ENCODE data around the gene ZBTB20. TPM values are rescaled to one million over a fixed set of nuclear protein-coding genes. Genes with fewer than 3 reads are reported as not detected.

The ZBTB20 gene
- total and polyA plus RNA-seq, 10 of the 15 experiments (the other 5 are each of a cell fraction or from before 2014, with no cell fraction given) = 0.20 to 5.5 (median 2.2) TPM

DNA sequence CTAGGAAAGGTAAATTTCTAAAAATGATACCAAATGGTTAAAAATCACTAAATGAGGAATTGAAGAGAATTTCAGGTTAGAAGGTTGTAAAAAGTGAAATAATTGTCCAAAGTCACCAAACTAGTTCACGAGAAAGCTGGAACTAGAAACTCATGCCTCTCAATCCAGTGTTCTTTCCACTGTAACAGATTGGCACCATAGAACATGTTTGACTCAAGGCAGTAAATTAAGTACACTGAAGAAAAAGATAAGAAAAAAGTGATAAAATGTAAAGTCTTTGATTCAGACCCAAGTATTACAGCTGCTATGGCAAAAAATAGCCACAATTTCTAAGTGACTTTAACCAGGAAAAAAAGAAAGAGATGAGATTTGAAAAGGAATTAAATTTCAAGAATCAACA is 26.5 kb downstream of the ZBTB20 start:
- H4K20me1 ChIP-seq (ENCODE audit: control insufficient read depth, insufficient read depth) = no peaks in the 10 kb centered on the region
- H3K36me3 ChIP-seq (ENCODE audit: control insufficient read depth in 2 of 2, insufficient read depth in 2 of 2, low read length in 1 of 2) = no peaks in the 10 kb centered on the region
- FAIRE-seq (no peak), DNase-seq (ENCODE audit: low read depth, low spot score) (no peak), ATAC-seq (no peak)
- CTCF ChIA-PET = interaction anchor here (0.7 kb wide), 1 partner anchor 67 kb away, joined by 3 read pairs; no protein-coding TSS in a partner anchor
- intact Hi-C loops (cut with micrococcal nuclease; ENCODE audit: unreplicated experiment) (no loop called here), in situ Hi-C loops (cut with MboI) (no loop called here)
- H3K27me3 ChIP-seq (replicated peaks in 1 of 2; ENCODE audit: control insufficient read depth in 2 of 2, insufficient read depth in 2 of 2, low read length in 1 of 2) = no peaks in the 10 kb centered on the region
- H3K4me3 ChIP-seq = no peak overlapping the region
- no peaks in the 10 kb centered on the region for H3K79me2 ChIP-seq (ENCODE audit: control insufficient read depth, insufficient read depth, low read length)
- no peak overlapping the region for H3K4me2 ChIP-seq (ENCODE audit: control insufficient read depth, insufficient read depth)
- no peaks in the 10 kb centered on the region for H3K9me3 ChIP-seq (replicated peaks; ENCODE audit: control insufficient read depth, insufficient read depth, low read length)
- H3K4me1 ChIP-seq (ENCODE audit: control insufficient read depth, insufficient read depth, low read length) = no peaks in the 10 kb centered on the region
- POLR2A ChIA-PET = no interaction called here
- no peak overlapping the region for H3K27ac ChIP-seq (ENCODE audit: control insufficient read depth, insufficient read depth)
- SMC1A ChIA-PET (ENCODE audit: uncharacterized antibody, unreplicated experiment) = interaction anchor here (0.8 to 1.2 kb wide), 3 partner anchors 14 to 66 kb away, joined by 3 read pairs; no protein-coding TSS in a partner anchor
- RAD21 ChIA-PET (ENCODE audit: unreplicated experiment) = no interaction called here
- no peak for TF ChIP-seq EED (IDR thresholded peaks at IDR 0.05; ENCODE audit: low read depth)
- no peak for TF ChIP-seq ZNF622 (IDR thresholded peaks at IDR 0.05)
- TF ChIP-seq, protein P1, sequence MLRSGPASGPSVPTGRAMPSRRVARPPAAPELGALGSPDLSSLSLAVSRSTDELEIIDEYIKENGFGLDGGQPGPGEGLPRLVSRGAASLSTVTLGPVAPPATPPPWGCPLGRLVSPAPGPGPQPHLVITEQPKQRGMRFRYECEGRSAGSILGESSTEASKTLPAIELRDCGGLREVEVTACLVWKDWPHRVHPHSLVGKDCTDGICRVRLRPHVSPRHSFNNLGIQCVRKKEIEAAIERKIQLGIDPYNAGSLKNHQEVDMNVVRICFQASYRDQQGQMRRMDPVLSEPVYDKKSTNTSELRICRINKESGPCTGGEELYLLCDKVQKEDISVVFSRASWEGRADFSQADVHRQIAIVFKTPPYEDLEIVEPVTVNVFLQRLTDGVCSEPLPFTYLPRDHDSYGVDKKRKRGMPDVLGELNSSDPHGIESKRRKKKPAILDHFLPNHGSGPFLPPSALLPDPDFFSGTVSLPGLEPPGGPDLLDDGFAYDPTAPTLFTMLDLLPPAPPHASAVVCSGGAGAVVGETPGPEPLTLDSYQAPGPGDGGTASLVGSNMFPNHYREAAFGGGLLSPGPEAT (IDR thresholded peaks at IDR 0.05; ENCODE audit: low read depth) = no peak
- TF ChIP-seq KAT2A (conservative IDR thresholded peaks at IDR 0.05; ENCODE audit: control insufficient read depth, low read depth, low read length) = no peak
- TF ChIP-seq, protein P2, sequence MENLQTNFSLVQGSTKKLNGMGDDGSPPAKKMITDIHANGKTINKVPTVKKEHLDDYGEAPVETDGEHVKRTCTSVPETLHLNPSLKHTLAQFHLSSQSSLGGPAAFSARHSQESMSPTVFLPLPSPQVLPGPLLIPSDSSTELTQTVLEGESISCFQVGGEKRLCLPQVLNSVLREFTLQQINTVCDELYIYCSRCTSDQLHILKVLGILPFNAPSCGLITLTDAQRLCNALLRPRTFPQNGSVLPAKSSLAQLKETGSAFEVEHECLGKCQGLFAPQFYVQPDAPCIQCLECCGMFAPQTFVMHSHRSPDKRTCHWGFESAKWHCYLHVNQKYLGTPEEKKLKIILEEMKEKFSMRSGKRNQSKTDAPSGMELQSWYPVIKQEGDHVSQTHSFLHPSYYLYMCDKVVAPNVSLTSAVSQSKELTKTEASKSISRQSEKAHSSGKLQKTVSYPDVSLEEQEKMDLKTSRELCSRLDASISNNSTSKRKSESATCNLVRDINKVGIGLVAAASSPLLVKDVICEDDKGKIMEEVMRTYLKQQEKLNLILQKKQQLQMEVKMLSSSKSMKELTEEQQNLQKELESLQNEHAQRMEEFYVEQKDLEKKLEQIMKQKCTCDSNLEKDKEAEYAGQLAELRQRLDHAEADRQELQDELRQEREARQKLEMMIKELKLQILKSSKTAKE (IDR thresholded peaks at IDR 0.05; ENCODE audit: low read depth, poor library complexity, severe bottlenecking) = no peak
- no peak for TF ChIP-seq ATF7 (IDR thresholded peaks at IDR 0.05; ENCODE audit: low read depth)
- TF ChIP-seq, protein P3, sequence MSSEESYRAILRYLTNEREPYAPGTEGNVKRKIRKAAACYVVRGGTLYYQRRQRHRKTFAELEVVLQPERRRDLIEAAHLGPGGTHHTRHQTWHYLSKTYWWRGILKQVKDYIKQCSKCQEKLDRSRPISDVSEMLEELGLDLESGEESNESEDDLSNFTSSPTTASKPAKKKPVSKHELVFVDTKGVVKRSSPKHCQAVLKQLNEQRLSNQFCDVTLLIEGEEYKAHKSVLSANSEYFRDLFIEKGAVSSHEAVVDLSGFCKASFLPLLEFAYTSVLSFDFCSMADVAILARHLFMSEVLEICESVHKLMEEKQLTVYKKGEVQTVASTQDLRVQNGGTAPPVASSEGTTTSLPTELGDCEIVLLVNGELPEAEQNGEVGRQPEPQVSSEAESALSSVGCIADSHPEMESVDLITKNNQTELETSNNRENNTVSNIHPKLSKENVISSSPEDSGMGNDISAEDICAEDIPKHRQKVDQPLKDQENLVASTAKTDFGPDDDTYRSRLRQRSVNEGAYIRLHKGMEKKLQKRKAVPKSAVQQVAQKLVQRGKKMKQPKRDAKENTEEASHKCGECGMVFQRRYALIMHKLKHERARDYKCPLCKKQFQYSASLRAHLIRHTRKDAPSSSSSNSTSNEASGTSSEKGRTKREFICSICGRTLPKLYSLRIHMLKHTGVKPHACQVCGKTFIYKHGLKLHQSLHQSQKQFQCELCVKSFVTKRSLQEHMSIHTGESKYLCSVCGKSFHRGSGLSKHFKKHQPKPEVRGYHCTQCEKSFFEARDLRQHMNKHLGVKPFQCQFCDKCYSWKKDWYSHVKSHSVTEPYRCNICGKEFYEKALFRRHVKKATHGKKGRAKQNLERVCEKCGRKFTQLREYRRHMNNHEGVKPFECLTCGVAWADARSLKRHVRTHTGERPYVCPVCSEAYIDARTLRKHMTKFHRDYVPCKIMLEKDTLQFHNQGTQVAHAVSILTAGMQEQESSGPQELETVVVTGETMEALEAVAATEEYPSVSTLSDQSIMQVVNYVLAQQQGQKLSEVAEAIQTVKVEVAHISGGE (CRISPR knock-in tag; IDR thresholded peaks at IDR 0.05) = no peak
- no peak for TF ChIP-seq SIN3A (IDR thresholded peaks at IDR 0.05; ENCODE audit: low read depth, low read length)
- TF ChIP-seq NFIC (IDR thresholded peaks at IDR 0.05; ENCODE audit: low read depth, low read length) = no peak
- no peak for TF ChIP-seq RAD51 (IDR thresholded peaks at IDR 0.05)
- TF ChIP-seq, protein P4, sequence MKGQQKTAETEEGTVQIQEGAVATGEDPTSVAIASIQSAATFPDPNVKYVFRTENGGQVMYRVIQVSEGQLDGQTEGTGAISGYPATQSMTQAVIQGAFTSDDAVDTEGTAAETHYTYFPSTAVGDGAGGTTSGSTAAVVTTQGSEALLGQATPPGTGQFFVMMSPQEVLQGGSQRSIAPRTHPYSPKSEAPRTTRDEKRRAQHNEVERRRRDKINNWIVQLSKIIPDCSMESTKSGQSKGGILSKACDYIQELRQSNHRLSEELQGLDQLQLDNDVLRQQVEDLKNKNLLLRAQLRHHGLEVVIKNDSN (IDR thresholded peaks at IDR 0.05; ENCODE audit: borderline replicate concordance, extremely low read length, insufficient read depth, low read depth, low read length) = no peak
- TF ChIP-seq HCFC1 (IDR thresholded peaks at IDR 0.05; ENCODE audit: low read length) = no peak
- TF ChIP-seq, protein P5, sequence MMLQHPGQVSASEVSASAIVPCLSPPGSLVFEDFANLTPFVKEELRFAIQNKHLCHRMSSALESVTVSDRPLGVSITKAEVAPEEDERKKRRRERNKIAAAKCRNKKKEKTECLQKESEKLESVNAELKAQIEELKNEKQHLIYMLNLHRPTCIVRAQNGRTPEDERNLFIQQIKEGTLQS (IDR thresholded peaks at IDR 0.05; ENCODE audit: borderline replicate concordance, extremely low read depth, low read depth, low read length) = no peak
- no peak for TF ChIP-seq ESRRA (IDR thresholded peaks at IDR 0.05; ENCODE audit: low read length)
- no peak for TF ChIP-seq GABPA (IDR thresholded peaks at IDR 0.05; ENCODE audit: low read depth)
- 100% methylated on average over 1 of the region's 1 CpG for WGBS (ENCODE audit: insufficient coverage, insufficient replicate concordance, low lambda C conversion rate, missing lambda C conversion rate)
- no TSS peak for BruUV-seq (replicated peaks)
- no peak overlapping the region for H2AFZ ChIP-seq (ENCODE audit: control insufficient read depth, low read depth, low read length)
- H3K9ac ChIP-seq (ENCODE audit: control insufficient read depth, insufficient read depth, low read length) = no peak overlapping the region
